Fibroblast of lung (primary cell): ENCODE data around the gene PTPRN.

Source experiments
- CTCF ChIP-seq, 2 donors: IDR thresholded peaks in 1 of 2; conservative IDR thresholded peaks in 1 of 2; 1 replicate in 1 of 2; 2 replicates in 1 of 2; pipeline ENCODE4 v1.5.1; 2011 to 2012; ENCODE audit warnings: low read length in 2 of 2, control low read depth in 1 of 2, inconsistent platforms in 1 of 2, low read depth in 1 of 2, mild to moderate bottlenecking in 1 of 2
- EZH2 ChIP-seq: IDR thresholded peaks from 2 replicates; pipeline ENCODE4 v1.5.1; 2012; ENCODE audit warnings: low read length, control low read depth, mild to moderate bottlenecking; ENCODE audit errors: missing control alignments

GRCh38 chr2:219291394-219291793, 17.8 kb downstream of the PTPRN start:
- no peak for TF ChIP-seq CTCF (conservative IDR thresholded peaks at IDR 0.05 in 1 of 2, IDR thresholded peaks at IDR 0.05 in 1 of 2; ENCODE audit: low read depth in 1 of 2, low read length in 2 of 2)
- TF ChIP-seq EZH2: no peak
